HEK293T (cell line): ENCODE results near the gene MAP2K5.

Experiments
- BHLHE40 ChIP-seq: fragments of 450-650 bp; IDR thresholded peaks from 2 replicates; pipeline ENCODE4 v1.6.1; 2016; ENCODE audit warnings: mild to moderate bottlenecking, moderate library complexity, borderline replicate concordance
- FOXK2 ChIP-seq: fragments of 450-650 bp; IDR thresholded peaks from 2 replicates; pipeline ENCODE4 v1.6.1; 2016; ENCODE audit warnings: mild to moderate bottlenecking
- FOXM1 ChIP-seq: fragments of 450-650 bp; IDR thresholded peaks from 2 replicates; pipeline ENCODE4 v1.6.1; 2017; ENCODE audit warnings: mild to moderate bottlenecking, borderline replicate concordance
- HDGF ChIP-seq: fragments of 450-650 bp; IDR thresholded peaks from 2 replicates; pipeline ENCODE4 v1.6.1; 2017; ENCODE audit warnings: antibody characterized with exemption, borderline replicate concordance
- L3MBTL2 ChIP-seq: fragments of 450-650 bp; conservative IDR thresholded peaks from 2 replicates; pipeline ENCODE4 v1.6.1; 2016; ENCODE audit warnings: mild to moderate bottlenecking
- SP1 ChIP-seq: fragments of 450-650 bp; IDR thresholded peaks from 2 replicates; pipeline ENCODE4 v1.6.1; 2017
- SUZ12 ChIP-seq: fragments of 450-650 bp; IDR thresholded peaks from 2 replicates; pipeline ENCODE4 v1.6.1; 2016; ENCODE audit warnings: mild to moderate bottlenecking
- ZNF384 ChIP-seq: fragments of 450-650 bp; IDR thresholded peaks from 2 replicates; pipeline ENCODE4 v1.6.1; 2016

- TF ChIP-seq ZNF384 (no peak), SUZ12 (no peak), FOXK2 (no peak), HDGF (no peak), FOXM1 (no peak), BHLHE40 (no peak), SP1 (no peak), L3MBTL2 (no peak)
Observed at GRCh38 chr15:67639591-67639990, 97.1 kb downstream of the MAP2K5 start.
